DMS 273 (cell line): ENCODE data around the gene ENTPD1.

ENCODE experiments used
- DNase-seq: peaks from one replicate; lab custom pipeline; 2025; ENCODE audit not compliant: unreplicated experiment; lab: John Stamatoyannopoulos, UW

Gene ENTPD1

DNA sequence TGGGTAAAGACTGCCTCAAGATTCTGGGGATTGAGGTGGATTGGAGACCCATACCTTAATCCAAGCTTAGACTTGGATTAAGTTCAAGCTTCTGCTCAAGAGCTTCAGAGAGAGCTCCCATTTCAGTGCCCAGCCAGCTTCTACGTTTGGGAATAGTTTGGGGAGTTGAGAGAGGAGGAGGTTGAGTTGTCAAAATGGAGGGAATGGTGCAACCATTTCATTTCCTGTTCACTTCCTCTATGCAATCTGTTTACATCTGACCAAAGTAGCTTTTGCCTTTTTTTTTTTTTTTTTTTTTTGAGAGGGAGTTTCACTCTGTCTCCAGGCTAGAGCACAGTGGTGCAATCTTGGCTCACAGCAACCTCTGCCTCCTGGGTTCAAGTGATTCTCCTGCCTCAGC lies 65.8 kb downstream of the ENTPD1 start:
- DNase-seq, result no peak

DNA sequence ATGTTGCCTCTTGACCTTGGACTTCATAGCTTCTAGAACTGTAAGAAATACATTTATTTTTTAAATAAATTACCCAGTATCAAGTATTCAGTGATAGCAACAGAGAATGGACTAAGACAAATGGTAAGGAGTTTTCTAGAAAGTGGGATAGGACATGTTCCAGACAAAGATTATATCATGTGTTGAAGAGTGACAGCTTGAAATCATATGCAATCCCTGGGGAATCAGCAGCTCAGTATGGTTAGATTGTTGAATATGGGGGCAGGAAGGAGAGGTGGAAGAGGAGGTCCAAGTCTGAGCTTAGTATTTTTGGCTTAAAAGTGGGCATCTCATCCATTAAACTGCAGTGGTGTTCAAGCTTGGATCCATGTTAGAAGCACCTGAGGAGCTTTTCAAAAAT lies 74.1 kb downstream of the ENTPD1 start:
- DNase-seq, result no peak

DNA sequence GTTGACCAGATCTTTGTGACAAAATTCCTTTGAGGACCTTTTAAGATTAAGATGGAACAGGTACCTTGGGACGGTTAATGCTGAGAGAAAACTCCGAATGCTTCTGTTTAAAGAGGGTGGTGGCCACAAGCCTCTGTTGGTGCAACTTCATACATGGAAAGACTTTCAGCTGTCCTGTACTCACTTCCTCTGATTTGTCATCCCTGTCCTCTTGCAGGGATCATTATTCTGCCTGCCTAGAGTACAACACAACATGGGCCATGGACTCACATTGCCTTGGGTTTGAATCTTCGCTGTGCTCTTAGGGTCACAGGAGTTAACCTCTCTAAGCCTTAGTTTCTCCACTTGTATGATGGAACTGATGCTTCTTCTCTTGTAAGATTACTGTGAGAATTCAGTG lies 75.1 kb downstream of the ENTPD1 start:
- no peak for DNase-seq

DNA sequence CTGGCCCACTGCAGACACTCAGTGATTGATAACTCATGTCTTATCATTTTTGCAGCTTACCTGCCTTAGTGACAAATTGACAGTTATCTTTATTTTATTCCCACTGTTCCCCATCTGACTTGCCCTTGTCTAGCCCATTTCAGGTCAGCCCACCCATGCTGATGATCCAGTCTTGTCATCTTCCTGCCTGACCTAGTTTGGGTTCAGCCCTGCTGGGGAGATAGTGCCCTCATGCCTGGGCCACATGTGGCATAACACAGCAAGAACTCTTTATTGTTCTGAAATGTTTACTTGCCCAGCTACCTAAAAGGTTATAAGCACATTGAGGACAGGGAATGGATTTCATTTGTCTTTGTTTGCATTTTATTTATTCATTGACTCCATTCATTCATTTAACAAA lies 75.6 kb downstream of the ENTPD1 start:
- no peak for DNase-seq

DNA sequence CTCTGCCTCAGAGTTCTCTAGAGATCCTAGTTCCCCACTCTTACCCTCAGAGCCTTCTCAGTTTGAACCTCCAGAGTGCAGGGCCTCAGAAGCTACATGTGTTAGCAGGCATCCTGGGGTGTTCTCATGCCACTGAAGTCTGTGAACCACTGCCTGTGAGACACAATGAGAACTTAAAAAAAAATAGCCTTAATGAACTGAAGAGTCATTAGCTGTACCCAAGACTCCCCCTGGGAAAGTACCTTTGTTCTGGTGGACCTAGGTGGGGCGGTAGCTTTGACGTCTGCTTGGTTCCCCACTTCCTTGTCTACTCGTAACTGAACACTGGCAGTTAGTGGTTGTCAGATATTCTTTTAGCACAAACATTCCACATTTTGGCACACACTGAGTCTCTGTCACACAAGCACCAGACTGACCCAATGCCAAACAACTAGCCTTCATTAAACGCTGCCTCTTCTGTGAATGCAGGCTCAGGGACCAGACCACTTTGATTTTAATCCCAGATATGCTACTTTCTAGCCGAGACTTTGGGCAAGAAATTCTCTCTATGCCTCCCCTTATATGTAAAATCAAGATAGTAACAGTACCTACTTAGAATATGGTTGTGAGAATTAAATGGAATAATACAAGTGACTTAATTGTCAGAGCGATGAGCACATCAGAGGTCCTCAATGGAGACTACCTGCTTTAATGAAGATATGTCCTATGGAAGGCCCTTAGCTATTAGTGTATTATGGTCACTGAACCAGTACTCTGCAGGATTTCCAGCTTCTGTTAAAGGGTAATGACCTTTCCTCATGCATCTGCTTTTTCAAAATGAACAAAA lies 76.5 kb downstream of the ENTPD1 start:
- no peak for DNase-seq

DNA sequence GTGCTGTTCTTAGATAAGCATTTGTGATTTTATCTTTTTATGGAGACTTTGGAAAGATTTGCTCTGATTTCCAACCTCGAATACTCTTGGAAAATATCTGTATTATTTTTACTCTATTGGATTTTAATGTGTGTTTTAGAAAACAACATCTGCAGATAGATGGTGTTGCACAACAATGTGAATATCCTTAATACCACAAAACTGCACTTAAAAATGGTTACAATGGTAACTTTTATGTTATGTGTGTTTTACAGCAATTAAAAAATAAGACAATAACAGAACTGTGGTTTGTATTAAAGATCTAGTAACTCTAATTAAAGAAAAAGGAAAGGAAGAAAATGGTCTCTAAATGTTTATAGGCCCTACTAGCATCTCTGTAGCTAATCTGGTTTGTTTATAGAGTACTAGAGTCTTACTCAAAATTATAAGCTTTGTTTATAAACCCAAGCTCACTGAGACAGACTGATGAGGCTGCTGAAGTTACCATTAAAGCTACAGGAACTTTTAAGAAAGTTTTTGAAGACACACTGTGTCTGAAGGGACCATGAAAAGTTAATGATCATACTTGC lies 77.2 kb downstream of the ENTPD1 start:
- DNase-seq, result no peak

DNA sequence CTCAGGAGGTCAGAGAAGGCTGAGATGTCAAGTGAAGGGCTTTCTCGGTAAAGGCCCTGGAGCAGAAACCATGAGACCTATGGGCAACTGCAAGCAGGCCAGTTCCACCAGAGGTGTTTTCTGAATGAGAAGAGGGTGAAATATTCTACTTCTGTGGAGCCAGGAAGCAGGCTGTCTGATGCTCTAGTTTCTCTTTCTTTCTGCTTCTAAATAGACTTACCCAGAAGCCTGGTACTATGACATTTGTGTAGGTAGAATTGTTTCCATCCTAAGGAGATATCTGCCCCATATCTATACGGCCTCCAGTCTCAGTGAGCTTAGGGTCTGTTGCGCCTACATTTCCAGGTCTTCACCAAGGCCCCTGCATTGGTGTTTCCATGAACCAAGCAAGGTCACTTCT lies 78.4 kb downstream of the ENTPD1 start:
- no peak for DNase-seq

DNA sequence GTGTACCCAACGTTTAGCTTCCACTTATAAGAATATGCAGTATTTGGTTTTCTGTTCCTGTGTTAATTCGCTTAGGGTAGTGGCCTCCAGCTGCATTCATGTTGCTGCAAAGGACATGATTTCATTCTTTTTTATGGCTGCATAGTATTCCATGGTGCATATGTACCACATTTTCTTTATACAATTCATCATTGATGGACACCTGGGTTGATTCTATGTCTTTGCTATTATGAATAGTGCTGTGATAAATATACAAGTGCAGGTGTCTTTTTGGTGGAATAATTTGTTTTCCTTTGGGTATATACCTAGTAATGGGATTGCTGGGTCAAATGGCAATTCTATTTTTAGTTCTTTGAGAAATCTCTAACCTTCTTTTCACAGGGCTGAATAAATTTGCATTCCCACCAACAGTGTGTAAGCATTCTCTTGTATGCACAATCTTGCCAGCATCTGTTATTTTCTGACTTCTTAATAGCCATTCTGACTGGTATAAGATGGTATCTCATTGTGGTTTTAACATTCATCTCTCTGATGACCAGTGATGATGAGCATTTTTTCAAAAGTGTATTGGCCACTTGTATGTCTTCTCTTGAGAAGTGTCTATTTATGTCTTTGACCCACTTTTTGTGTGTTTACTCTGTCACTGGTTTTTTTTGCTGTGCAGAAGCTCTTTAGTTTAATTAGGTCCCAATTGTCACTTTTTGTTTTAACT lies 79.3 kb downstream of the ENTPD1 start:
- DNase-seq, result no peak

DNA sequence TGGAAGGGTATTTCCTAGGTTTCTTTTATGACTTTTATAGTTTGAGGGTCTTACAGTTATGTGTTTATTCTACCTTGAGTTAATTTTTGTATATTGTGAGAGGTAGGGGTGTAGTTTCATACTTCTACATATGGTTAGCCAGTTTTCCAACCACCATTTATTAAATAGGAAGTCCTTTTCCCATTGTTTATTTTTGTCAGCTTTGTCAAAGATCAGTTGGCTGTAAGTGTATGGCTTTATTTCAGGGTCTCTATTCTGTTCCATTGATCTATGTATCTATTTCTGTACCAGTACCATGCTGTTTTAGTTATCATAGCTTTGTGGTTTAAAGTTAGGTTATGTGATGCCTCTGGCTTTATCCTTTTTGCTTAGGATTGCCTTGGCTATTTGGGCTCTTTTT lies 79.9 kb downstream of the ENTPD1 start:
- no peak for DNase-seq

DNA sequence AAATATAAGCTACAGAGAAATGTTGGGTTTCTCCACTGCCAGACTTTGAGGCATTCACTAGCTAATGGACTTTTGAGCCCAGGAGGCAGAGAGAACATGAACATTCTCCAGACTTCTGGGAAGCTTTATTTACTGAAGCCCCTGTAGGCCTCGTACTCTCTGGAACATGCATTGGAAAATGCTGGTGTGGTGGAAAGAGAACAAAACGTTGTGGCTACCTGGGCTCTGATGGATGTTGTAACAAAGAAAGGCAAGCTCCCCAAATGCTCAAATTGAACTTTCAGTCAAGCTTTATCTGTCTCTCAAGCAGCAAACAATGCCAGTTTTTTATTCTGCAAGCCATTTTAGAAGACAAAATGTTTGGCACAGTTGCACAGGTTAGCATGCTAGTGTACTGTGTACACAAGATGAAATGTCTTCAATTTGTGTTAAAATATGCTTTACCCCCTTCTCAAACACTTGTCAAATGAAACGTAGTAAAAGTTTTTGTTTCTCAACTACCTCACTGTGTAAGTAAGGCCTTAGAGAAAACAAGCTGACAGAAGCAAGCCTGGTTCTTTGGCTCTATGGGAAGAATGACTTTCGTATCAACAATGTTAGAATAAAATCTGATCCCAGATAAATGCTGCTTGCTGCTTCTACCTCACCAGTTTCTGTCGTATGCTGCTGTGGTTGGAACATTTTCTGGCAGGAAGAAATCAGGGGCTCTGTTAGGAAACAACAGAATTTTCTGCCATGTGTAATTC lies 80.8 kb downstream of the ENTPD1 start:
- no peak for DNase-seq

DNA sequence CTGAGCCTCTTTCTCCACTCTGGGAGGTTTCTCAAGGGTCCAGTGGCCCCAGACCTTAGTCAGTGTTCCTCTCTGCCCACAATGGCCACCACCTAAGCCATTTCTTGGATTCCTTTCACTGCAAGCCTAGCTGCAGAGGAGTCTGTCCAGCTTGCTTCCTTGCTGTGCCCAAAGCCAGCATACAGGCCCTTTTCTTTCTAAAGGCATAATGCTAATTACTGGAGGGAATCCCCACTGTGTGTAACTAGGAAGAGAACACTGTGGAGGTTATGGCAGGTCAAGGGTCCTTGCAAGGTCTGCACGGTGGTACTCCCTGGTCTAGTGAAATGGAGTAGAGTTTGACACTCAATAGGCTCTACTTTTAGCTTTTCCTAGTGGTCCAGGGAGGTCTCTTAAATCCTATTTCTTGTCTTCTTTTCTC lies 81.4 kb downstream of the ENTPD1 start:
- DNase-seq, result no peak

DNA sequence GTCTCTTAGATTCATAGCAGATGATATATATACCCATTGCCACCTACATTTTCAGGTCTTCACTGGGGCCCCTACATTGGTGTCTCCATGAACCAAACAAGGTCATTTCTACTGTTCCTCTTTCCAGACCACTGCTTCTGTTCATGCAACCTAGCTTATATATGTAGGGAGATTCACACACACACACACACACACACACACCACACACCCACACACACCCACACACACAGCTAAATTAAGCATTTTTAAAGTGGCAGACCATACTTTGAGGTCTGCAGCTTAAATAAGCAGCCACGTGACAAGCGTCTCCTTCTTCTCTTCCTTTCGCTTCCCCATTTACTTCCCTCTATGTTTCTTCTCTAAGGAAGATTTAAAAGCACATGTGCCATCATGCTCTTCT lies 81.8 kb downstream of the ENTPD1 start:
- DNase-seq, result no peak

DNA sequence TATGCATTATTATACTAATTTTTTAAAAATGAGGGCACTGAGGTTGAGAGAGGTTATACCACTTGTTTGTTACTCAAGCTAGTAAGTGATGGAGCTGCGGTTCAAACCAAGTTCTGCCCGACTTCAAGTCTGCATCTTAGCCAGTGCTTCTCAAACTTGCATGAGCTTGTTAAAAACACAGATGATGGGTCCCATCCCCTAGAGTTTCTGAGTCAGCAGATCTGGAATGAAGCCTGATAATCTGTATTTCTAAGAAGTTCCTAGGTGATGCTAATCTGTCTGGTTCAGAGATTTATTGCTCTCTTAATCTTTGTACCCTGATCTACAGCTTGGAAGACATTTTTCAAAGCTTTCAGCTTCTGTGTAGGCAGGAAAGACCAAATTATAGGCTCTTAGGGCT lies 84.2 kb downstream of the ENTPD1 start:
- DNase-seq, result no peak

DNA sequence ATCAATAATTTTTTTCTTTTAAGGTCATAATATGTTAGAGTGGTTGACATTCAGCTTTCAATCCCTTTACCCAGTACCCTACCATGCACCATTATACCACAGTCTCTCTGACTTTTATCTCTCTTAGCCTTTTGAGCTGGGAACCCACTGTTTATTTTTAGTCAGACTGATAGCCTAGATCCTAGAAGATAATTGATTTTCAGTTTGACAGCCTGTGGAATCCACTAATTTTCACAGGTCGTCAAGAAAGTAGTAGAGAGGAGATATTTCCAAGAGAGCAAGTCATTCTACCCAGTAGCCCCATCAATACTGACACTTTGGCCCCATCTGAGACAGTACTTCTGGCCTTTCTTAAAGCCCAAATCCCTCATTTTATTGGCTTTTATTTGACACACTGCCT lies 84.7 kb downstream of the ENTPD1 start:
- no peak for DNase-seq

DNA sequence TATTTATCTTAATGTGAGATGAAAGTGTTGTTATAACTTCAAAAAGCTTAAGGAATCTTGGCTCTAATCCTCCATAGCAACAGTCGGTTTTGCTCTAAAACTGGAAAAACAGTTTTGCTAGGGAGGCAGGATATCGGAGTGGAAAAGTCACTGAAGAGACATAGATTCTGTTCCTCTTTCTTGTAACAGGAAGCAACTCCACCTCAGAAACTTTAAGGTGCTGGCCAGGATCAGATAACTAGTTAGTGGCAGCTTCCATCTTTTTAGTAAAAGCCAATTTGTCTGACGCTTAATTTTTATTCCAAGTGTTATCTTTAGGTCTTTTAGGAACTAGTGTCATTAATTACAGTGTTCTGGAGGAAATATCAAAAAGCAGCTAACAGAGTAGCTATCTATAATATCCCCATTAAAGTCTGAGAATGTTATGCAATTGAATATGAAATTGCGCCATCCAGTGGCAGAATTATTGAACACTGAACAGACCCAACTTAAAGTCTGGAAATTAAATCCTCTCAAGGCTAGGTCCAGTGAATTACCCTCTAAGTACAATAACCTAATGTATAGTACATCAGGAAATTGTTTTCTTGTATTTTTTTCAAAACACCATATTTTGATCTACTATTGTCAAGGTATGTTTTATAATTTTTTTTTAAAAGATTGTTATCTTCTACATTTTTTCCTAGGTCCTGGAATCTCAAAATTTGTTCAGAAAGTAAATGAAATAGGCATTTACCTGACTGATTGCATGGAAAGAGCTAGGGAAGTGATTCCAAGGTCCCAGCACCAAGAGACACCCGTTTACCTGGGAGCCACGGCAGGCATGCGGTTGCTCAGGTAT lies 85.9 kb downstream of the ENTPD1 start:
- DNase-seq, result peak; percentile 75

DNA sequence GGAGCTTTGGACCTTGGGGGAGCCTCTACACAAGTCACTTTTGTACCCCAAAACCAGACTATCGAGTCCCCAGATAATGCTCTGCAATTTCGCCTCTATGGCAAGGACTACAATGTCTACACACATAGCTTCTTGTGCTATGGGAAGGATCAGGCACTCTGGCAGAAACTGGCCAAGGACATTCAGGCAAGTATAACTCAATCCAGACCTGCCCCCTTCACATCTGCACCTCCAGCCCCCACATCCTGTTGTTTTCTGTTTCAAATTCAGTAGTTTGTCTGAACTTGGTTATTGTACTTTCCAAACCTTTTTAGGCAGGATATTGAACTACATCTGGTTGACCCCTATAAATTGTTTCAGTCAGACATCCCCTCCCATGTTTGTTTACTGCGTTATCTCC lies 89.4 kb downstream of the ENTPD1 start:
- no peak for DNase-seq

DNA sequence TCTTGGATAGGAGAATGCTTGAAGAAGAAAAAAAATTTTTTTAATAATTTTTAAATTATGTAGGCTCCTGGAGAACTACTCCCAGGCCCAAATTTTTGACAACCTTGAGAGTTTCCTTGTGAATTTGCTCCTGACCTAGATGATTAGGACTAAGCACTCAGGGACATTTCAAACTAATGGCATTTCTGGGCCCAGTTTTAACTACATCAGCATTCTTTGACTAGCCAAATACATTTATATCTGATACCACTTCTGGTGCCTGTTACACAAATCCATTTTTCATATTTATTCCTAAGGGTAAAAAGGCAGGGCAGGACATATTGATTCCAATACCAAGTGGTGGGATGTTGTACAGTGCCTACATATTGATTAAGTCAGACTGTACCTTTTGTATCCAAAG lies 91.0 kb downstream of the ENTPD1 start:
- DNase-seq, result no peak

DNA sequence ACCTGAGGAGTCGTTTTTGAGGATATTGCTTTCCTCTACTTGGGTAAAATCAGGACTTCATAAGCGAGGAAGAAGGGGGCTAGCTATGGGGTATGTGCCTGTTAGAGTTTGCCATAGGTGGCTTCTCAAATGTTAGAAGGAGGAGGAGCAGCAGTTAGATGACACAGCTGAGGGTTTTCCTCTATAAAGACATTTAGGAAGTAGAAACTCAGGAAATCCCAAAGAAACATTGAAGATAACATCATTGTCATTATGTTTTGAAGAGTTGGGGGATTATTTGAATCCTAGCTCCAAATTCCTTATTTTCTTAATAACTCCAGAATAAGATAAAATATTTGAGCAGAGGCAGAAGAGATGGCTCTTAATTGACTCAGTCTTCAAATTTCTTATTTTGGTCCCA lies 92.9 kb downstream of the ENTPD1 start:
- no peak for DNase-seq

DNA sequence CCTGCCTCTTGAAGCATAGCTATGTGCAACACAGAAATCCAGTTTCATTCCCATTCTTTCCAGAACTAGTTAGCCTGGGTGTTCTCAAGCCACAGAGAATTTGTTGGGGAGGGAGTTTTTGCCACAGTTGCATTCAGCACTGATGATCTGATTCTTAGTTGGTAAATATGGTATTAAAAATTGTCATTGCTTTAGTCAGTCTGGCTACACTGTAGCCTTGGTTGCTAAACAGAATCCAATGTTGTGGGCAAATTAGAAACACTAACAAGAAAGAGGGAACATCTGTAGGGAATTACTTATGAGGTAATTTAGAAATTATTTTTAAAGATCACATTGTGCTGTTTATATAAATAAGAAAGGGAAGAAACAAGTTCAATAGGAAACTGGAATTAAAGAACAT lies 94.8 kb downstream of the ENTPD1 start:
- DNase-seq, result no peak

DNA sequence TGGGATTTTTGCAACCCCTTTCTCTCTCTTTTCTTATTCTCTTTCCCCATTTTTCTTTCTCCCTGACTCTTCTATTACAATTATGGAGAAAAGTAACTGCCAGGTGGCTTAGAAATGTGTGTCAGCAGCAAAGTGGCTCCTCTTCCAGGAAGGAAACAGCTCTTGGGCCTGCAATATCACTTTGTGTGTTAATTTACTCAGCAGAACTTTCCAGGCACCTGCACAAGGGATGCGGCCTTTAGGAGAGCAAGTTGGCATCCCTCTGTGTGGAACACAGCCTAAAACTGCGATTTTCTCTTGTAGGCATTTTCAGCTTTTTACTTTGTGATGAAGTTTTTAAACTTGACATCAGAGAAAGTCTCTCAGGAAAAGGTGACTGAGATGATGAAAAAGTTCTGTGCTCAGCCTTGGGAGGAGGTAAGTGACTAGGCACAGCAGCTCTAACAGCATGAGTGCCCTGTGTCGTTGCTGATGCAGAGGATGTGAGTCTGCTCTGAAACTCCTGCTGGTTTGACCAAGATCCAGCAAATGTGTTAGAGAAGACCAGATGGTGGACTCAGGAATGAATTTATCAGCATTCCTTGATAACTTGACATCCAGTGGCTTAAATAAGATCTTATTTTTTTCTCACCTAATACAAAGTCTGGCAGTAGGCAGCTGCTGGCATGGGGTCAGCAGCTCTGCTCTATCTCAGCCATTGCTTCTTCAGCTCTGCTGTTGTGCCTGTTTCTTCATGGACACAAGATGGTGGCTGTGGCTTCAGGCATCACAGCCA lies 104.4 kb downstream of the ENTPD1 start:
- DNase-seq, result peak; percentile 19
